ENCODE results near the gene PLEKHB2. TPM values are rescaled to one million over a fixed set of nuclear protein-coding genes. Genes with fewer than 3 reads are reported as not detected.

PLEKHB2 gene
- total and polyA plus RNA-seq, 10 of the 15 experiments (the other 5 are each of a cell fraction or from before 2014, with no cell fraction given), result 12.3 to 55.6 (median 26.2) TPM

GRCh38 chr2:131092458-131093005 is 12.6 kb upstream of the PLEKHB2 start:
- Histone ChIP-seq H4K20me1 (ENCODE audit: control insufficient read depth, insufficient read depth) (no peaks in the 10 kb centered on the region), H3K4me2 (ENCODE audit: control insufficient read depth, insufficient read depth) (peak overlapping the region; percentile 76), H3K9ac (ENCODE audit: control insufficient read depth, insufficient read depth, low read length) (peak overlapping the region; percentile 85), H3K36me3 (ENCODE audit: control insufficient read depth in 2 of 2, insufficient read depth in 2 of 2, low read length in 1 of 2) (peaks cover 0 to 3% of the 10 kb centered on the region in 2 experiments; a peak in 1 of 4 replicates), H3K79me2 (ENCODE audit: control insufficient read depth, insufficient read depth, low read length) (peaks cover 50% of the 10 kb centered on the region), H3K9me3 (replicated peaks; ENCODE audit: control insufficient read depth, insufficient read depth, low read length) (no peaks in the 10 kb centered on the region), H3K27ac (ENCODE audit: control insufficient read depth, insufficient read depth) (peak overlapping the region; percentile 89), H3K4me3 (peak overlapping the region; percentile 90), H3K4me1 (ENCODE audit: control insufficient read depth, insufficient read depth, low read length) (peaks cover 3% of the 10 kb centered on the region; the same call in 1 of the 2 replicates), H3K27me3 (replicated peaks in 1 of 2; ENCODE audit: control insufficient read depth in 2 of 2, insufficient read depth in 2 of 2, low read length in 1 of 2) (no peaks in the 10 kb centered on the region), H2AFZ (ENCODE audit: control insufficient read depth, low read depth, low read length) (no peak overlapping the region)
- intact Hi-C loops (cut with micrococcal nuclease; ENCODE audit: unreplicated experiment) (loop anchor here (10.0 kb wide), 1 partner anchor 402 kb away; the partner anchor contains the start of gene MZT2A), in situ Hi-C loops (cut with MboI) (no loop called here)
- BruUV-seq (replicated peaks), result no TSS peak
- under 1% methylated on average over 26 of the region's 26 CpGs for WGBS (ENCODE audit: insufficient coverage, insufficient replicate concordance, low lambda C conversion rate, missing lambda C conversion rate)
- ChIA-PET POLR2A (interaction anchor here (0.7 to 2.5 kb wide), 3 partner anchors 12 to 20 kb away, joined by 4 to 45 read pairs (median 4); partner anchors contain the start of gene PLEKHB2), CTCF (interaction anchor here (0.7 to 3.9 kb wide), 4 partner anchors 8 to 298 kb away, joined by 3 to 31 read pairs (median 4); partner anchors contain the start of gene PLEKHB2), RAD21 (ENCODE audit: unreplicated experiment) (interaction anchor here (2.7 kb wide), 1 partner anchor 12 kb away, joined by 18 read pairs; the partner anchor contains the start of gene PLEKHB2), SMC1A (ENCODE audit: uncharacterized antibody, unreplicated experiment) (interaction anchor here (0.7 to 5.2 kb wide), 5 partner anchors 8 to 20 kb away, joined by 3 to 34 read pairs (median 4); partner anchors contain the start of gene PLEKHB2)
- TF ChIP-seq DPF2 (IDR thresholded peaks at IDR 0.05) (no peak), YBX1 (IDR thresholded peaks at IDR 0.05) (no peak), ELK1 (IDR thresholded peaks at IDR 0.05; ENCODE audit: low read depth, low read length) (no peak), MXI1 (IDR thresholded peaks at IDR 0.05; ENCODE audit: low read depth, low read length) (0 out of 2 replicates have a peak, but pooled peaks have one; percentile 23)
- FAIRE-seq (peak; percentile 7), ATAC-seq (no peak), DNase-seq (ENCODE audit: low read depth, low spot score) (no peak)

Measured in GM12878 (cell line).